Keratinocyte (primary cell): ENCODE data around the gene ACAD9.

Experiments
- CTCF ChIP-seq, 3 experiments: IDR thresholded peaks in 1 of 3; conservative IDR thresholded peaks in 1 of 3; optimal IDR thresholded peaks in 1 of 3; 2 replicates in 2 of 3; 3 replicates in 1 of 3; pipeline versions ENCODE3 to v1.5.1; 2011; ENCODE audit warnings: low read length in 3 of 3, mild to moderate bottlenecking in 3 of 3, moderate library complexity in 2 of 3, control low read depth in 1 of 3, inconsistent platforms in 1 of 3; ENCODE audit not compliant: insufficient read depth in 2 of 3; ENCODE audit errors: extremely low read depth in 1 of 3
- EZH2 ChIP-seq: IDR thresholded peaks from one replicate; pipeline ENCODE4 v1.6.1; 2012; ENCODE audit warnings: inconsistent platforms, mild to moderate bottlenecking, low read length, moderate library complexity

GRCh38 chr3:128931046-128931445 is 51.6 kb downstream of the ACAD9 start:
- TF ChIP-seq CTCF (optimal IDR thresholded peaks at IDR 0.05 in 1 of 3, IDR thresholded peaks at IDR 0.05 in 1 of 3, conservative IDR thresholded peaks at IDR 0.05 in 1 of 3; ENCODE audit: extremely low read depth in 1 of 3, insufficient read depth in 2 of 3, low read length in 3 of 3) (no peak), EZH2 (no peak)
